ENCODE results near the gene CLRN1.

The CLRN1 gene

DNA sequence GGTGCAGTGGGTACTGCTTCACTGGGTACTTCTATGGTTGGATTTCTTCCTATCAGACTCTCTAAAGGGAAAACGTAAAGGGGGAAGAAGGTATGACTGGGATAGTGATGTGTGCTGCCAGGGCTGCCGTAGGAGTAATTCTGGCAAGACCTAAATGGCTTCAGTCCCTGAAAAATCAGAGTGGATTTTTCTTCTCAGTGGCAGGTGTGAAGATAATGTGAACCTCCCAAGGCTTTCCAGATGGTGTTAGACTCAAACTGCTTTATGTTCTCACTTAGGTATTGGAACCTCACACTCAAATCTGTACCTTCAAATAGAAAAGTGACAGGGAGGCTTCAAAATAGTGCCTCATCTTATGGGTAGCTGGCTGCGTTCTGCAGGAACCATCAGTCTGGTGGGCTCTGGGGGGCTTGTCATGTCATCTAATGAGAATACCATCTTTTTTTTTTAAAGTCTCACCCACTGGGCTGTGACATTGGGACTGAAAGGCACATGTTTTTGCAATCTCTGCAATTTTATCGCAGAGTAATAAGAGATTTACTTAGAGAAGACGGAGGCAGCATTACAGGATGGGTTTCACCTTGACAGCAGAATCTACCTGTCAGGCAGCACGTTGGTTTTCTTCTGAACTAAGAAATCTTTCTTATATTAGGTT is 95.8 kb downstream of the CLRN1 start:
- DNase-seq (ENCODE audit: low spot score), result no peak
